ENCODE results near the gene GRIA1. TPM values are rescaled to one million over a fixed set of nuclear protein-coding genes. Genes with fewer than 3 reads are reported as not detected.

The GRIA1 gene
- polyA plus RNA-seq, 1 experiment, result 6.7 TPM

DNA sequence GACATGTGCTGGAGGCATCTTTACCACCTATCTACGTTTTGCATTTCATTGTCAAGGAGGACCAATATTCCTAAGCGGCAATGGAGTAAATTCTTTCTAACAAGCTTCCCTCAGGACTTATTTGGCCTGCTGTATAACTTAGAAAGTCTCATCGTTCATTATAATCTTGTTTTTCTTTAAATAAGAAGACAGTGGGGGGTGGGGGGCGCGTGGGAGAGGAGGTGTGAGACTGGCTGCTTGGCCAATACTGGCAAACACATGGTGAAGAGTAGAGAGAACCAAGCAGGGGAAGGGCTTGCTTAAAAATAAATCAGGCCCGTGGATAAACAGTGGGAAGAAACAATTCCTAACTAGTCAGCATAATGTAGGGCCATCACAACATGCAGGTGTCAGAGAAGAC, 217.2 kb downstream of the GRIA1 start:
- ChIA-PET CTCF (no interaction called here), POLR2A (no interaction called here)
- H3K4me3 ChIP-seq (ENCODE audit: low read depth, low read length), result no peak overlapping the region
- no peaks in the 10 kb centered on the region; the same call in 1 of the 2 replicates for H3K27me3 ChIP-seq (ENCODE audit: control insufficient read depth, insufficient read depth, low read length)
- DNase-seq (ENCODE audit: low read depth), result no peak
- 0 out of 2 replicates have a peak, but pooled peaks cover 1% of the 10 kb centered on the region for H3K36me3 ChIP-seq (ENCODE audit: control insufficient read depth, insufficient read depth, low read length)
- TF ChIP-seq CTCF (IDR thresholded peaks at IDR 0.05; ENCODE audit: insufficient read depth, low read depth, low read length), result no peak

- no peaks in the 10 kb centered on the region for H3K36me3 ChIP-seq (ENCODE audit: control insufficient read depth, insufficient read depth, low read length)
- TF ChIP-seq CTCF (IDR thresholded peaks at IDR 0.05; ENCODE audit: insufficient read depth, low read depth, low read length), result no peak
- no peaks in the 10 kb centered on the region; the same call in 1 of the 2 replicates for H3K27me3 ChIP-seq (ENCODE audit: control insufficient read depth, insufficient read depth, low read length)
- ChIA-PET CTCF (interaction anchor here (1.4 kb wide), 1 partner anchor 21 kb away, joined by 3 read pairs; no protein-coding TSS in a partner anchor), POLR2A (no interaction called here)
- H3K4me3 ChIP-seq (ENCODE audit: low read depth, low read length), result no peak overlapping the region
- no peak for DNase-seq (ENCODE audit: low read depth)
Measured at GRCh38 chr5:153711755-153712154, 221.3 kb downstream of the GRIA1 start.

DNA sequence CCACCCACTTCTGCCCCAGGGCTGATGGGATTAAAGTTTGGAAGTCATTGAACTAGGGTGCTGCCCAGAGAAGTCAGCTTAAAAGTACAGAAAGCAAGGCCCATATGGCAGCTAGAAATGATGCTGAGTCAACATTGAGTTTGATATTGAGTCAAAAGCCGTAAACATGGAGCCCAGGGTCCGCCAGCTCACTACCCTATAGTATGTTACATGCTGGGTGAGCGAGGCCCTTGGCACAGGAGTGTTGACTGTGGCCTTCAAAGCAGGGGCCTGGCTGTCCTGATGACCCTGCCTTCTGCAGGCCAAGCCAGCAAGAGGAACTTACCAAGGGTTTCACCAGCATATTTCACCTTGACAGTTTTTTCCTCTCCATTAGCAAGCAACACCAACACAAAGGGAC, 222.5 kb downstream of the GRIA1 start:
- POLR2A ChIA-PET, result no interaction called here

GRCh38 chr5:153713943-153714342, 223.5 kb downstream of the GRIA1 start:
- Histone ChIP-seq H3K4me3 (ENCODE audit: low read depth, low read length) (no peak overlapping the region), H3K36me3 (ENCODE audit: control insufficient read depth, insufficient read depth, low read length) (no peaks in the 10 kb centered on the region), H3K27me3 (ENCODE audit: control insufficient read depth, insufficient read depth, low read length) (no peaks in the 10 kb centered on the region; the same call in 1 of the 2 replicates)
- no peak for TF ChIP-seq CTCF (IDR thresholded peaks at IDR 0.05; ENCODE audit: insufficient read depth, low read depth, low read length)
- DNase-seq (ENCODE audit: low read depth), result no peak
- ChIA-PET CTCF (interaction anchor here (1.5 to 2.2 kb wide), 2 partner anchors 217 to 251 kb away, joined by 3 to 7 read pairs; no protein-coding TSS in a partner anchor), POLR2A (interaction anchor here (0.6 kb wide), 1 partner anchor 191 kb away, joined by 3 read pairs; no protein-coding TSS in a partner anchor)

More for the DNA sequence above, 222.5 kb downstream of the GRIA1 start:
- no peak overlapping the region for H3K4me3 ChIP-seq (ENCODE audit: low read depth, low read length)
- no peak for DNase-seq (ENCODE audit: low read depth)
- H3K27me3 ChIP-seq (ENCODE audit: control insufficient read depth, insufficient read depth, low read length), result no peaks in the 10 kb centered on the region; the same call in 1 of the 2 replicates
- H3K36me3 ChIP-seq (ENCODE audit: control insufficient read depth, insufficient read depth, low read length), result no peaks in the 10 kb centered on the region
- TF ChIP-seq CTCF (IDR thresholded peaks at IDR 0.05; ENCODE audit: insufficient read depth, low read depth, low read length), result no peak
- CTCF ChIA-PET, result interaction anchor here (1.5 kb wide), 1 partner anchor 216 kb away, joined by 3 read pairs; no protein-coding TSS in a partner anchor

- Histone ChIP-seq H3K36me3 (ENCODE audit: control insufficient read depth, insufficient read depth, low read length) (no peaks in the 10 kb centered on the region), H3K4me3 (ENCODE audit: low read depth, low read length) (no peak overlapping the region), H3K27me3 (ENCODE audit: control insufficient read depth, insufficient read depth, low read length) (no peaks in the 10 kb centered on the region)
- POLR2A ChIA-PET, result interaction anchor here (0.5 to 0.6 kb wide), 2 partner anchors 190 to 210 kb away, joined by 3 to 6 read pairs; no protein-coding TSS in a partner anchor
- DNase-seq (ENCODE audit: low read depth), result no peak
- CTCF ChIA-PET, result interaction anchor here (0.7 to 2.2 kb wide), 2 partner anchors 42 to 250 kb away, joined by 3 to 7 read pairs; no protein-coding TSS in a partner anchor
- no peak for TF ChIP-seq CTCF (IDR thresholded peaks at IDR 0.05; ENCODE audit: insufficient read depth, low read depth, low read length)
Measured at GRCh38 chr5:153714798-153715197, 224.3 kb downstream of the GRIA1 start.

All from BJ (cell line).